Neuronal stem cell (in vitro differentiated cells): Measurements from ENCODE around the gene EIF3L.

Experiments used
- DNase-seq: peaks from one replicate; pipeline ENCODE4 v3.0.0-alpha.2; 2013; ENCODE audit warnings: low spot score
- H2AFZ ChIP-seq: one replicate; pipeline ENCODE4 v1.6.1; 2013; ENCODE audit warnings: mild to moderate bottlenecking, low read length, inconsistent platforms
- H2AK5ac ChIP-seq: 2 replicates; pipeline ENCODE4 v1.6.1; 2013; ENCODE audit warnings: low read depth, mild to moderate bottlenecking, inconsistent platforms, low read length, moderate library complexity, mixed read lengths
- H2BK120ac ChIP-seq: 2 replicates; pipeline ENCODE4 v1.6.1; 2013; ENCODE audit warnings: low read depth, mild to moderate bottlenecking, inconsistent platforms, low read length, moderate library complexity, mixed read lengths
- H2BK12ac ChIP-seq: one replicate; pipeline ENCODE4 v1.6.1; 2013; ENCODE audit warnings: low read length, inconsistent platforms
- H2BK15ac ChIP-seq: 2 replicates; pipeline ENCODE4 v1.6.1; 2013; ENCODE audit warnings: mild to moderate bottlenecking, low read length, inconsistent platforms, mixed read lengths
- H2BK5ac ChIP-seq: one replicate; pipeline ENCODE4 v1.6.1; 2013; ENCODE audit warnings: inconsistent platforms, mild to moderate bottlenecking, low read length, moderate library complexity
- H3K14ac ChIP-seq: one replicate; pipeline ENCODE4 v1.6.1; 2013; ENCODE audit warnings: low read length, inconsistent platforms
- H3K18ac ChIP-seq: 2 replicates; pipeline ENCODE4 v1.6.1; 2013; ENCODE audit warnings: low read length, inconsistent platforms
- H3K23ac ChIP-seq: 2 replicates; pipeline ENCODE4 v1.6.1; 2013; ENCODE audit warnings: low read depth, mild to moderate bottlenecking, mixed read lengths, low read length, inconsistent platforms; ENCODE audit not compliant: poor library complexity
- H3K27ac ChIP-seq: replicated peaks from 3 replicates; pipeline ENCODE4 v1.5.1; 2013; ENCODE audit warnings: low read length, inconsistent platforms
- H3K27me3 ChIP-seq, 3 experiments: 2 replicates each; pipeline ENCODE4 v1.6.1; 2013; ENCODE audit warnings: low read length in 3 of 3, mild to moderate bottlenecking in 2 of 3, inconsistent platforms in 1 of 3, low read depth in 1 of 3, mixed read lengths in 1 of 3, moderate library complexity in 1 of 3; ENCODE audit not compliant: control insufficient read depth in 3 of 3, insufficient read depth in 3 of 3
- H3K36me3 ChIP-seq, 2 donors: replicated peaks in 1 of 2; 2 replicates each; pipeline ENCODE4 v1.6.1; 2013; ENCODE audit warnings: low read length in 2 of 2; ENCODE audit not compliant: control insufficient read depth in 2 of 2, insufficient read depth in 2 of 2
- H3K4ac ChIP-seq: 2 replicates; pipeline ENCODE4 v1.6.1; 2013; ENCODE audit warnings: inconsistent platforms, mild to moderate bottlenecking, low read length, moderate library complexity
- H3K4me1 ChIP-seq, 2 donors: 1 replicate in 1 of 2; 2 replicates in 1 of 2; pipeline ENCODE4 v1.6.1; 2013; ENCODE audit warnings: low read length in 2 of 2, low read depth in 1 of 2; ENCODE audit not compliant: control insufficient read depth in 2 of 2, insufficient read depth in 1 of 2
- H3K4me2 ChIP-seq: one replicate; pipeline ENCODE4 v1.6.1; 2013; ENCODE audit warnings: mild to moderate bottlenecking, low read length, inconsistent platforms; ENCODE audit not compliant: insufficient read depth, poor library complexity, severe bottlenecking
- H3K4me3 ChIP-seq, 2 donors: 2 replicates each; pipeline ENCODE4 v1.5.1; 2013; ENCODE audit warnings: low read length in 2 of 2, mild to moderate bottlenecking in 2 of 2, inconsistent platforms in 1 of 2, moderate library complexity in 1 of 2
- H3K79me1 ChIP-seq: one replicate; pipeline ENCODE4 v1.6.1; 2013; ENCODE audit warnings: low read depth, mild to moderate bottlenecking, inconsistent platforms, low read length, moderate library complexity
- H3K9ac ChIP-seq: one replicate; pipeline ENCODE4 v1.6.1; 2013; ENCODE audit warnings: mild to moderate bottlenecking, low read depth, low read length, inconsistent platforms; ENCODE audit not compliant: poor library complexity
- H3K9me3 ChIP-seq, 2 donors: replicated peaks in 1 of 2; 2 replicates each; pipeline versions ENCODE3 to v1.6.1; 2013; ENCODE audit warnings: low read length in 2 of 2, mild to moderate bottlenecking in 2 of 2, inconsistent platforms in 1 of 2, low read depth in 1 of 2, mixed read lengths in 1 of 2, moderate library complexity in 1 of 2; ENCODE audit not compliant: control insufficient read depth in 2 of 2, insufficient read depth in 1 of 2
- H4K8ac ChIP-seq: one replicate; pipeline ENCODE4 v1.6.1; 2013; ENCODE audit warnings: low read depth, mild to moderate bottlenecking, inconsistent platforms, low read length, moderate library complexity
- H4K91ac ChIP-seq: one replicate; pipeline ENCODE4 v1.6.1; 2013; ENCODE audit warnings: low read length, low read depth, mild to moderate bottlenecking, inconsistent platforms; ENCODE audit not compliant: poor library complexity
- WGBS, 2 donors: extraction: QIAGEN DNeasy Blood & Tissue Kit; methylation state at CpG; one replicate each; pipeline ENCODE4 v1.1.7; 2013; ENCODE audit warnings: missing lambda C conversion rate in 2 of 2, mixed read lengths in 1 of 2; ENCODE audit not compliant: insufficient read length in 2 of 2, insufficient replicate concordance in 1 of 2; ENCODE audit errors: extremely low coverage in 2 of 2; 5-methylcytosine and 5-hydroxymethylcytosine counted together

EIF3L gene

GRCh38 chr22:37896181-37896592, 47.0 kb downstream of the EIF3L start:
- Histone ChIP-seq H4K91ac (no peak overlapping the region), H3K18ac (no peak overlapping the region), H2BK120ac (no peak overlapping the region), H2BK5ac (no peak overlapping the region), H3K4me2 (no peak overlapping the region), H3K27me3 (no peaks in the 10 kb centered on the region), H2BK15ac (no peak overlapping the region), H3K4me3 (no peak overlapping the region), H3K9ac (no peak overlapping the region), H3K4ac (no peak overlapping the region), H3K36me3 (peaks cover 2 to 20% of the 10 kb centered on the region in 2 donors), H3K23ac (no peak overlapping the region), H2AK5ac (no peak overlapping the region), H4K8ac (no peak overlapping the region), H2AFZ (peak overlapping the region; percentile 69), H3K4me1 (peaks cover 23 to 32% of the 10 kb centered on the region in 2 donors), H3K27ac (no peak overlapping the region), H3K79me1 (no peaks in the 10 kb centered on the region), H3K14ac (no peak overlapping the region), H2BK12ac (no peak overlapping the region), H3K9me3 (no peaks in the 10 kb centered on the region)
- WGBS, 2 donors: no CpG with 5 or more reads among the region's 5 CpGs
- no peak for DNase-seq

- Histone ChIP-seq H3K4me3 (no peak overlapping the region), H3K27ac (no peak overlapping the region), H3K9me3 (no peaks in the 10 kb centered on the region), H2BK15ac (no peak overlapping the region), H3K23ac (no peak overlapping the region), H3K4me2 (no peak overlapping the region), H2AFZ (peak overlapping the region; percentile 69), H3K79me1 (no peaks in the 10 kb centered on the region), H2AK5ac (no peak overlapping the region), H2BK5ac (no peak overlapping the region), H4K91ac (no peak overlapping the region), H3K14ac (no peak overlapping the region), H3K9ac (no peak overlapping the region), H3K36me3 (peaks cover 2 to 12% of the 10 kb centered on the region in 2 donors), H3K4me1 (peaks cover 23 to 32% of the 10 kb centered on the region in 2 donors), H3K27me3 (no peaks in the 10 kb centered on the region), H4K8ac (no peak overlapping the region), H3K4ac (no peak overlapping the region), H2BK120ac (no peak overlapping the region), H3K18ac (peak overlapping the region; percentile 15), H2BK12ac (no peak overlapping the region)
- DNase-seq: no peak
- no CpG with 5 or more reads among the region's 3 CpGs for WGBS, 2 donors
Observed at GRCh38 chr22:37896939-37897338, 47.7 kb downstream of the EIF3L start.

GRCh38 chr22:37897807-37898206, 48.6 kb downstream of the EIF3L start:
- no peak overlapping the region for H4K91ac ChIP-seq
- H3K4ac ChIP-seq: no peak overlapping the region
- H3K4me1 ChIP-seq: peaks cover 23 to 32% of the 10 kb centered on the region in 2 donors
- H3K79me1 ChIP-seq: no peaks in the 10 kb centered on the region
- H3K18ac ChIP-seq: no peak overlapping the region
- H2BK120ac ChIP-seq: no peak overlapping the region
- no peaks in the 10 kb centered on the region for H3K9me3 ChIP-seq
- no peak overlapping the region for H3K9ac ChIP-seq
- peak overlapping the region; percentile 54 for H2AK5ac ChIP-seq
- no peak for DNase-seq
- no peaks in the 10 kb centered on the region for H3K27me3 ChIP-seq
- H3K14ac ChIP-seq: no peak overlapping the region
- H3K4me2 ChIP-seq: no peak overlapping the region
- H3K27ac ChIP-seq: no peak overlapping the region
- H2AFZ ChIP-seq: no peak overlapping the region
- H2BK5ac ChIP-seq: peak overlapping the region; percentile 93
- H4K8ac ChIP-seq: no peak overlapping the region
- H3K36me3 ChIP-seq: peaks cover 0 to 8% of the 10 kb centered on the region in 2 donors
- H2BK12ac ChIP-seq: no peak overlapping the region
- no CpG with 5 or more reads among the region's 2 CpGs for WGBS, 2 donors
- no peak overlapping the region for H3K23ac ChIP-seq
- no peak overlapping the region for H2BK15ac ChIP-seq
- no peak overlapping the region for H3K4me3 ChIP-seq

GRCh38 chr22:37898441-37899181, 49.4 kb downstream of the EIF3L start:
- Histone ChIP-seq H3K27me3 (no peaks in the 10 kb centered on the region), H2BK5ac (peak overlapping the region; percentile 93), H2BK15ac (peak overlapping the region; percentile 99), H3K36me3 (no peaks in the 10 kb centered on the region), H2BK120ac (peak overlapping the region; percentile 34), H3K27ac (no peak overlapping the region), H2BK12ac (no peak overlapping the region), H3K79me1 (no peaks in the 10 kb centered on the region), H4K91ac (no peak overlapping the region), H4K8ac (no peak overlapping the region), H3K23ac (no peak overlapping the region), H3K4me1 (peaks cover 23 to 32% of the 10 kb centered on the region in 2 donors), H3K18ac (peak overlapping the region; percentile 92), H2AFZ (no peak overlapping the region), H3K4me2 (no peak overlapping the region), H3K9me3 (no peaks in the 10 kb centered on the region), H3K4me3 (no peak overlapping the region), H3K14ac (no peak overlapping the region), H3K4ac (no peak overlapping the region), H2AK5ac (peak overlapping the region; percentile 79), H3K9ac (peak overlapping the region; percentile 39)
- no CpG with 5 or more reads among the region's 9 CpGs for WGBS, 2 donors
- DNase-seq: no peak
